Left ventricle myocardium inferior (tissue), 1 donor: ENCODE measurements around the gene MAPK7. TPM values are rescaled to one million over a fixed set of nuclear protein-coding genes. Genes with fewer than 3 reads are reported as not detected.

Experiments used
- DNase-seq: peaks from one replicate; pipeline ENCODE4 v3.0.0-alpha.2; 2020
- H3K27ac ChIP-seq: fragments of 200-600 bp; replicated peaks from 2 replicates; pipeline ENCODE4 v1.8.0; 2021
- H3K27me3 ChIP-seq: fragments of 200-600 bp; 2 replicates; pipeline ENCODE4 v1.8.0; 2021; ENCODE audit warnings: low read depth
- H3K36me3 ChIP-seq: fragments of 200-600 bp; 2 replicates; pipeline ENCODE4 v1.8.0; 2021
- H3K4me1 ChIP-seq: fragments of 200-600 bp; 2 replicates; pipeline ENCODE4 v1.8.0; 2021
- H3K4me3 ChIP-seq: fragments of 200-600 bp; 2 replicates; pipeline ENCODE4 v1.8.0; 2021; ENCODE audit warnings: mild to moderate bottlenecking, moderate library complexity
- H3K9me3 ChIP-seq: fragments of 200-600 bp; replicated peaks from 2 replicates; pipeline ENCODE4 v1.8.0; 2021
- CTCF ChIP-seq: fragments of 200-600 bp; IDR thresholded peaks from 2 replicates; pipeline ENCODE4 v1.8.0; 2021; ENCODE audit warnings: antibody characterized with exemption, mild to moderate bottlenecking, borderline replicate concordance
- intact Hi-C: fragments of 100-400 bp; cut with micrococcal nuclease; formaldehyde crosslinking; loops from one replicate; pipeline ENCODE4 v1.11.0; 2022
- total RNA-seq: library from RNA; stranded (reverse); fragmentation: NEBNext Ultra II Directional; extraction: Animal tissue kit (Norgen Biotek cat#: 25700); gene quantifications from one replicate; pipeline ENCODE4 v1.2.1, GENCODE V29; 2021
- donor health status: DM: no; HTN: yes; CAD: no; lungs with severe emphysema.

Gene MAPK7
- total RNA-seq, 1 donor from 2014 or later = 11.4 TPM

- DNase-seq = no peak
- H3K4me1 ChIP-seq = peaks cover 23% of the 10 kb centered on the region
- intact Hi-C loops = no loop called here
These were observed 19.3 kb downstream of the MAPK7 start for GRCh38 chr17:19397556-19398041.

GRCh38 chr17:19398301-19399181 is 20.2 kb downstream of the MAPK7 start:
- TF ChIP-seq CTCF = no peak
- Histone ChIP-seq H3K36me3 (no peaks in the 10 kb centered on the region), H3K27ac (peak overlapping the region; percentile 64), H3K4me1 (peaks cover 23% of the 10 kb centered on the region), H3K9me3 (no peaks in the 10 kb centered on the region), H3K4me3 (no peak overlapping the region), H3K27me3 (no peaks in the 10 kb centered on the region)
- DNase-seq = peak; percentile 68
- intact Hi-C loops = no loop called here

More at GRCh38 chr17:19397556-19398041, 19.3 kb downstream of the MAPK7 start:
- Histone ChIP-seq H3K4me3 (no peak overlapping the region), H3K9me3 (no peaks in the 10 kb centered on the region), H3K36me3 (no peaks in the 10 kb centered on the region), H3K27me3 (no peaks in the 10 kb centered on the region), H3K27ac (peak overlapping the region; percentile 64)
- TF ChIP-seq CTCF = no peak

- Histone ChIP-seq H3K4me1 (peaks cover 23% of the 10 kb centered on the region), H3K4me3 (no peak overlapping the region), H3K27me3 (no peaks in the 10 kb centered on the region), H3K9me3 (no peaks in the 10 kb centered on the region), H3K27ac (no peak overlapping the region), H3K36me3 (no peaks in the 10 kb centered on the region)
- no peak for TF ChIP-seq CTCF
- intact Hi-C loops = no loop called here
- no peak for DNase-seq
These were observed 21.6 kb downstream of the MAPK7 start for GRCh38 chr17:19399750-19400450.

GRCh38 chr17:19401321-19402010 is 23.2 kb downstream of the MAPK7 start:
- Histone ChIP-seq H3K4me1 (peaks cover 23% of the 10 kb centered on the region), H3K36me3 (no peaks in the 10 kb centered on the region), H3K9me3 (no peaks in the 10 kb centered on the region), H3K27me3 (no peaks in the 10 kb centered on the region), H3K27ac (no peak overlapping the region), H3K4me3 (no peak overlapping the region)
- intact Hi-C loops = no loop called here
- TF ChIP-seq CTCF = no peak
- no peak for DNase-seq

- Histone ChIP-seq H3K27ac (no peak overlapping the region), H3K27me3 (no peaks in the 10 kb centered on the region), H3K9me3 (no peaks in the 10 kb centered on the region), H3K4me1 (peaks cover 23% of the 10 kb centered on the region), H3K4me3 (no peak overlapping the region), H3K36me3 (no peaks in the 10 kb centered on the region)
- intact Hi-C loops = no loop called here
- no peak for DNase-seq
- TF ChIP-seq CTCF = no peak
These were observed 23.9 kb downstream of the MAPK7 start for GRCh38 chr17:19402171-19402570.
